ENCODE data around the gene CYP24A1. TPM values are rescaled to one million over a fixed set of nuclear protein-coding genes. Genes with fewer than 3 reads are reported as not detected.

The CYP24A1 gene
- total and polyA plus RNA-seq, 2 of the 13 experiments (the other 11 are each of a cell fraction or from before 2014, with no cell fraction given), result 9.4 to 32.7 TPM

DNA sequence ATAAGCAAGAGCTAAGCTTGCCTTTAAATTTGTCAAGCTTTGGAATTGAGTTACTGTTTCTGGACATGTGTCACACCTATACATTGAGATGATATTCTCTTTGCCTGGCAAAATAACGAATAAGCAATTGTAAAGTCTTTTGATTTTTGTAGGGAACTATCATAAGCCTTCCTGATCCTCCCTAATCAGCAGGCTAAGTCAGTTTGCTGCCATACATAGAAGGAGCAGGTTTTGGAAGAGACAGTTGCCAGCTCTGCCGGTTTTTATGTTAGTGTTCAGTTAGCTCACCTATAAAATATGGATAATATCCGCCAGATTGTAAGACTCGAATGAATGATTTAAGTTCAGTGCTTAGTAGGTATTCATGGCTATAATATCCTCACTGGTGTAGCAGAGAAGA lies 69.0 kb downstream of the CYP24A1 start (continued):
- TF ChIP-seq, protein P1, sequence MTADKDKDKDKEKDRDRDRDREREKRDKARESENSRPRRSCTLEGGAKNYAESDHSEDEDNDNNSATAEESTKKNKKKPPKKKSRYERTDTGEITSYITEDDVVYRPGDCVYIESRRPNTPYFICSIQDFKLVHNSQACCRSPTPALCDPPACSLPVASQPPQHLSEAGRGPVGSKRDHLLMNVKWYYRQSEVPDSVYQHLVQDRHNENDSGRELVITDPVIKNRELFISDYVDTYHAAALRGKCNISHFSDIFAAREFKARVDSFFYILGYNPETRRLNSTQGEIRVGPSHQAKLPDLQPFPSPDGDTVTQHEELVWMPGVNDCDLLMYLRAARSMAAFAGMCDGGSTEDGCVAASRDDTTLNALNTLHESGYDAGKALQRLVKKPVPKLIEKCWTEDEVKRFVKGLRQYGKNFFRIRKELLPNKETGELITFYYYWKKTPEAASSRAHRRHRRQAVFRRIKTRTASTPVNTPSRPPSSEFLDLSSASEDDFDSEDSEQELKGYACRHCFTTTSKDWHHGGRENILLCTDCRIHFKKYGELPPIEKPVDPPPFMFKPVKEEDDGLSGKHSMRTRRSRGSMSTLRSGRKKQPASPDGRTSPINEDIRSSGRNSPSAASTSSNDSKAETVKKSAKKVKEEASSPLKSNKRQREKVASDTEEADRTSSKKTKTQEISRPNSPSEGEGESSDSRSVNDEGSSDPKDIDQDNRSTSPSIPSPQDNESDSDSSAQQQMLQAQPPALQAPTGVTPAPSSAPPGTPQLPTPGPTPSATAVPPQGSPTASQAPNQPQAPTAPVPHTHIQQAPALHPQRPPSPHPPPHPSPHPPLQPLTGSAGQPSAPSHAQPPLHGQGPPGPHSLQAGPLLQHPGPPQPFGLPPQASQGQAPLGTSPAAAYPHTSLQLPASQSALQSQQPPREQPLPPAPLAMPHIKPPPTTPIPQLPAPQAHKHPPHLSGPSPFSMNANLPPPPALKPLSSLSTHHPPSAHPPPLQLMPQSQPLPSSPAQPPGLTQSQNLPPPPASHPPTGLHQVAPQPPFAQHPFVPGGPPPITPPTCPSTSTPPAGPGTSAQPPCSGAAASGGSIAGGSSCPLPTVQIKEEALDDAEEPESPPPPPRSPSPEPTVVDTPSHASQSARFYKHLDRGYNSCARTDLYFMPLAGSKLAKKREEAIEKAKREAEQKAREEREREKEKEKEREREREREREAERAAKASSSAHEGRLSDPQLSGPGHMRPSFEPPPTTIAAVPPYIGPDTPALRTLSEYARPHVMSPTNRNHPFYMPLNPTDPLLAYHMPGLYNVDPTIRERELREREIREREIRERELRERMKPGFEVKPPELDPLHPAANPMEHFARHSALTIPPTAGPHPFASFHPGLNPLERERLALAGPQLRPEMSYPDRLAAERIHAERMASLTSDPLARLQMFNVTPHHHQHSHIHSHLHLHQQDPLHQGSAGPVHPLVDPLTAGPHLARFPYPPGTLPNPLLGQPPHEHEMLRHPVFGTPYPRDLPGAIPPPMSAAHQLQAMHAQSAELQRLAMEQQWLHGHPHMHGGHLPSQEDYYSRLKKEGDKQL (CRISPR knock-in tag; IDR thresholded peaks at IDR 0.05; ENCODE audit: low read depth), result no peak
- TF ChIP-seq GZF1 (CRISPR knock-in tag; IDR thresholded peaks at IDR 0.05), result no peak
- no peak for TF ChIP-seq NFE2L1 (CRISPR knock-in tag; IDR thresholded peaks at IDR 0.05; ENCODE audit: borderline replicate concordance)

DNA sequence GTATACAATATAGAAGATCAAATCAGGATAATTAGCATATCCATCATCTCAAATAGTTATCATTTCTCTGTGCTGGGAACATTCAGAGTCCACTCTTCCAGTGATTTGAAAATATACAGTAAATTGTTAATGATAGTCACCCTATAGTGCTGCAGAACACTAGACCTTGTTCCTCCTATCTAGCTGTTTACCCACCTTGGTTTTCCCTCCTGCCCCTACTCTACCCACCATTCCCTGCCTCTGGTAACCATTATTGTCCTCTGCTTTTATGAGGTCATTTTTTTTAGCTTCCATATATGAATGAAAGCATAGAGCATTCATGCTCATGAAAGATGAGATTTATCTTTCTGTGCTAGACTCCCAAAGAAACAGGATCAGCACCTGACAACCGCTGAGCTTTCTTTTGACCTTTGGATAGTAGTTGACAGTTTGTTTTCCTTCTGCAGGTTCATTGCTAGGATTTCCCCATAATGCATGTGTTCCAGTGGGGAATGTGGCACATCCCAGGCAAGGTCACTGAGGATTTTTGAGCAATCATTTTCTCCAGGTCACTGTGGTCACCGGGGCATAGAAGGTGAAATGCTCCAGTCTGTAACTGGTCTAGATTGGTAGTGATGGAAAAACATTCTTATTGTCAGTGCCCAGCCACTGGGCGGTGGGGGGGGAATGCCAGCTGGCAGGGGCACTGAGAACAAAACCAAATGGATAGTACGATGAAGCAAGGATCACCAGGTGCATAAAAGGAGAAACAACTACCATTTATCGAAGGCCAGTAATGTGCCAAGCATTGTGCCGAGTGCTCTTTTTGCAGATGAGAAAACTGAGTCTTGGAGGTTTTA lies 69.8 kb downstream of the CYP24A1 start:
- Histone ChIP-seq H3K36me3 (replicated peaks in 1 of 2; ENCODE audit: control insufficient read depth in 1 of 2, insufficient read depth in 2 of 2, low read length in 2 of 2) (no peaks in the 10 kb centered on the region), H3K4me2 (ENCODE audit: low read depth, low read length) (peak overlapping the region; percentile 82), H4K20me1 (ENCODE audit: insufficient read depth, low read length) (no peaks in the 10 kb centered on the region), H3K4me3 (replicated peaks in 1 of 3; ENCODE audit: insufficient read depth in 1 of 3, low read depth in 2 of 3, low read length in 3 of 3) (peak overlapping the region; percentile 22 to 39 (median 24); a peak in 2 of 6 replicates), H3K79me2 (ENCODE audit: insufficient read depth, low read length) (no peaks in the 10 kb centered on the region), H3K9ac (ENCODE audit: insufficient read depth, low read depth, low read length) (peak overlapping the region; percentile 79), H3K9me3 (ENCODE audit: low read length) (no peaks in the 10 kb centered on the region), H3K27ac (ENCODE audit: extremely low read length, insufficient read depth, low read length) (peak overlapping the region; percentile 96), H3K4me1 (ENCODE audit: insufficient read depth, low read length) (peaks cover 87% of the 10 kb centered on the region), H2AFZ (ENCODE audit: low read length) (no peak overlapping the region), H3K27me3 (ENCODE audit: control insufficient read depth in 1 of 2, insufficient read depth in 2 of 2, low read length in 2 of 2) (no peaks in the 10 kb centered on the region)
- BruUV-seq (replicated peaks), result no TSS peak
- ChIA-PET POLR2A (interaction anchor here (0.6 to 11.5 kb wide), 23 partner anchors 13 to 481 kb away, joined by 3 to 287 read pairs (median 8); partner anchors contain the start of genes BCAS1, CYP24A1 and PFDN4), CTCF (ENCODE audit: low intra/inter-chr PET ratio, low total read pairs) (interaction anchor here (1.0 to 4.7 kb wide), 5 partner anchors 12 to 93 kb away, joined by 3 to 92 read pairs (median 4); no protein-coding TSS in a partner anchor)
- intact Hi-C loops (cut with micrococcal nuclease; ENCODE audit: unreplicated experiment) (loop anchor here (1.0 to 10.0 kb wide), 7 partner anchors 12 to 529 kb away; no protein-coding TSS in a partner anchor), in situ Hi-C loops (cut with HindIII; ENCODE audit: extremely low pct_ligation_motif_present, low pct_unique_long_range_greater_than_20kb) (no loop called here)
- FAIRE-seq, result peak; percentile 98
- 6% methylated on average over 6 of the region's 6 CpGs for WGBS (ENCODE audit: low lambda C conversion rate)
- DNase-seq (ENCODE audit: low spot score), result peak; percentile 100
- peak; percentile 78 for ATAC-seq
- peak; percentile 96 for TF ChIP-seq ZMYM3 (CRISPR knock-in tag; IDR thresholded peaks at IDR 0.05)
- TF ChIP-seq BCL6 (CRISPR knock-in tag; IDR thresholded peaks at IDR 0.05), result peak; percentile 99
- peak; percentile 96; the same call in 1 of the 2 replicates for TF ChIP-seq ZNF788 (CRISPR knock-in tag; IDR thresholded peaks at IDR 0.05; ENCODE audit: borderline replicate concordance)
- TF ChIP-seq ZKSCAN5 (CRISPR knock-in tag; IDR thresholded peaks at IDR 0.05), result peak; percentile 8; the same call in 1 of the 2 replicates
- peak; percentile 100 for TF ChIP-seq EP300 (IDR thresholded peaks at IDR 0.05; ENCODE audit: low read depth in 2 of 2, low read length in 2 of 2)
- TF ChIP-seq EP300 (CRISPR knock-in tag; IDR thresholded peaks at IDR 0.05; ENCODE audit: borderline replicate concordance), result peak; percentile 99
- TF ChIP-seq NONO (IDR thresholded peaks at IDR 0.05), result no peak
- peak; percentile 95 for TF ChIP-seq NONO (CRISPR knock-in tag; conservative IDR thresholded peaks at IDR 0.05)
- peak; percentile 96 for TF ChIP-seq ZMYM2 (CRISPR knock-in tag; IDR thresholded peaks at IDR 0.05)
- TF ChIP-seq ZNF343 (CRISPR knock-in tag; IDR thresholded peaks at IDR 0.05), result 0 out of 2 replicates have a peak, but pooled peaks have one; percentile 12
- no peak for TF ChIP-seq NR3C1 (CRISPR knock-in tag; IDR thresholded peaks at IDR 0.05)
